ENCODE measurements around the gene ITGB5. TPM values are rescaled to one million over a fixed set of nuclear protein-coding genes. Genes with fewer than 3 reads are reported as not detected.
"Not testable (repeated sequence)": the region's sequence is repeated elsewhere in the genome, so short reads cannot be mapped to it uniquely, and the experiment has no call there.

ITGB5 gene
- total RNA-seq, 2 donors from 2014 or later, result 576 to 592 TPM

DNA sequence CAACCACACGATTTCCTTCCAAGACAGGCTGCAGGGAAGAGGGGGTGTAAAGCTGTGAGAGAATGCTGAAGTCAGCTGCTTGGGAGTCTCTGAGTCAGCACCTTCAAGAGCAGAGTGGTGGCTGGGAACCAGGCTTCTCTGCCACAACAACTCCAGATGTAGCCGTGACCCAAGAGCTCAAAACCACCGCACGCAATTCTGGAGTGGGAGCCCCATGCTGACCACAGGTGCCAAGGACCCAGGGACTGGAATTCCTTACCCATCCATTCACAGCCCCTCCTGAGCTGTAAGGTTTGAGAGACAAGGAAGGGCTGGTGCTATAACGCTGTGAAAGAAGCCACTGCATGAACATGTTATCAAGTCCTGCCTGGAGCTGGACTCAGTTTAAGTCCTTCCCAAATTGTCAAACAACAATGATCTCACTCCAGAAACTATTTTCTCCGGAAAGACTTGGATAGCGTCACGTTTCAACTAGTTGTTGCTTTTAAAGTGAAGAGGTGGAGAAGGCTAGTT lies 95.5 kb downstream of the ITGB5 start:
- DNase-seq (ENCODE audit: low spot score) (no peak), ATAC-seq (ENCODE audit: insufficient number of reproducible peaks, low FRiP score, low read depth) (peak; percentile 68)
- peaks cover 27 to 68% of the 10 kb centered on the region in 2 donors for H3K4me1 ChIP-seq (ENCODE audit: control insufficient read depth in 1 of 2, low read depth in 2 of 2)
- H3K36me3 ChIP-seq, result peaks cover 29% of the 10 kb centered on the region
- TF ChIP-seq, protein P1, sequence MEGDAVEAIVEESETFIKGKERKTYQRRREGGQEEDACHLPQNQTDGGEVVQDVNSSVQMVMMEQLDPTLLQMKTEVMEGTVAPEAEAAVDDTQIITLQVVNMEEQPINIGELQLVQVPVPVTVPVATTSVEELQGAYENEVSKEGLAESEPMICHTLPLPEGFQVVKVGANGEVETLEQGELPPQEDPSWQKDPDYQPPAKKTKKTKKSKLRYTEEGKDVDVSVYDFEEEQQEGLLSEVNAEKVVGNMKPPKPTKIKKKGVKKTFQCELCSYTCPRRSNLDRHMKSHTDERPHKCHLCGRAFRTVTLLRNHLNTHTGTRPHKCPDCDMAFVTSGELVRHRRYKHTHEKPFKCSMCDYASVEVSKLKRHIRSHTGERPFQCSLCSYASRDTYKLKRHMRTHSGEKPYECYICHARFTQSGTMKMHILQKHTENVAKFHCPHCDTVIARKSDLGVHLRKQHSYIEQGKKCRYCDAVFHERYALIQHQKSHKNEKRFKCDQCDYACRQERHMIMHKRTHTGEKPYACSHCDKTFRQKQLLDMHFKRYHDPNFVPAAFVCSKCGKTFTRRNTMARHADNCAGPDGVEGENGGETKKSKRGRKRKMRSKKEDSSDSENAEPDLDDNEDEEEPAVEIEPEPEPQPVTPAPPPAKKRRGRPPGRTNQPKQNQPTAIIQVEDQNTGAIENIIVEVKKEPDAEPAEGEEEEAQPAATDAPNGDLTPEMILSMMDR (IDR thresholded peaks at IDR 0.05), result no peak
- peak overlapping the region; percentile 75 to 81 for H3K27ac ChIP-seq
- no peaks in the 10 kb centered on the region for H3K27me3 ChIP-seq (replicated peaks; ENCODE audit: insufficient read depth)
- no peaks in the 10 kb centered on the region for H3K9me3 ChIP-seq
- peak overlapping the region; percentile 28 for H3K4me3 ChIP-seq

DNA sequence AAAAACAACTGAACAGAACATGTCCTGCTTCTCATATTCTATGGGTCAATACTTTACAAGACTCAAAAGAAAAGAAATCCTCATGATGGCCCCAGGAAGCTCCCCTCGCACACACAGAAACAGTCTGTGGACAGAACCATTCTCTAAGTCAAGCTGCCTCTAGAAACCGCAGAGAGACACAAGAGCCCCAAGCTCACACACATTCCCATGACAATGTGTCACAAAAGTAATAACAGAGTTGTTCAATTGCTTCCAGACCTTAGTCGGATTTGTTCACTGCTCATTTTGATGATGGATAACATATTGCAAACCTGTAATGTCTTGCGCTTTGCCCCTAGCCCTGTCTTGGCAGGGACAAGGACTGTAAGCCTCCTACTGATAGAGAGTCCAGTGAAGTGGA lies 96.0 kb downstream of the ITGB5 start:
- peaks cover 32 to 73% of the 10 kb centered on the region in 2 donors for H3K4me1 ChIP-seq (ENCODE audit: control insufficient read depth in 1 of 2, low read depth in 2 of 2)

DNA sequence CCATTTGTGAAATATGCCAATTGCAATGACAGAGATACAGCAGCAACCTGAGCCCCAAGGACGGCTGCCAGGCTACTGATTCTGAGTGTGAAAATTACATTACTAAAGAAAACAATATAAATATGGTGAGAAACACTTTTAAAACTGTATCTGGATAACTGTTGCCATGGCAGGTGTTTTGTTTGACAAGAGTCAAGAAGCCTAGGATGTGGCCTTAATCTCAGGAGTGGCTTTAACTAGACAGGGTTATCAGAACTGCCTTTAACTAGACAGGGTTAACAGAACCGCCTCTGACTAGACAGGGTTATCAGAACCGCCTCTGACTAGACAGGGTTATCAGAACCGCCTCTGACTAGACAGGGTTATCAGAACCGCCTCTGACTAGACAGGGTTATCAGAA lies 98.1 kb downstream of the ITGB5 start:
- not testable (repeated sequence) for H3K36me3 ChIP-seq; ATAC-seq (ENCODE audit: insufficient number of reproducible peaks, low FRiP score, low read depth); H3K27me3 ChIP-seq (replicated peaks; ENCODE audit: insufficient read depth); H3K9me3 ChIP-seq; DNase-seq (ENCODE audit: low spot score); H3K4me3 ChIP-seq
- H3K27ac ChIP-seq, result peak overlapping the region; percentile 1 to 22
- H3K4me1 ChIP-seq (ENCODE audit: control insufficient read depth in 1 of 2, low read depth in 2 of 2), result peaks cover 43 to 90% of the 10 kb centered on the region in 2 donors

More for the DNA sequence above, 96.0 kb downstream of the ITGB5 start:
- DNase-seq (ENCODE audit: low spot score) (no peak), ATAC-seq (ENCODE audit: insufficient number of reproducible peaks, low FRiP score, low read depth) (no peak)
- TF ChIP-seq, protein P1 (IDR thresholded peaks at IDR 0.05), result no peak
- Histone ChIP-seq H3K27ac (peak overlapping the region; percentile 75 to 81), H3K4me3 (peak overlapping the region; percentile 28), H3K9me3 (no peaks in the 10 kb centered on the region), H3K27me3 (replicated peaks; ENCODE audit: insufficient read depth) (no peaks in the 10 kb centered on the region), H3K36me3 (peaks cover 23% of the 10 kb centered on the region)

DNA sequence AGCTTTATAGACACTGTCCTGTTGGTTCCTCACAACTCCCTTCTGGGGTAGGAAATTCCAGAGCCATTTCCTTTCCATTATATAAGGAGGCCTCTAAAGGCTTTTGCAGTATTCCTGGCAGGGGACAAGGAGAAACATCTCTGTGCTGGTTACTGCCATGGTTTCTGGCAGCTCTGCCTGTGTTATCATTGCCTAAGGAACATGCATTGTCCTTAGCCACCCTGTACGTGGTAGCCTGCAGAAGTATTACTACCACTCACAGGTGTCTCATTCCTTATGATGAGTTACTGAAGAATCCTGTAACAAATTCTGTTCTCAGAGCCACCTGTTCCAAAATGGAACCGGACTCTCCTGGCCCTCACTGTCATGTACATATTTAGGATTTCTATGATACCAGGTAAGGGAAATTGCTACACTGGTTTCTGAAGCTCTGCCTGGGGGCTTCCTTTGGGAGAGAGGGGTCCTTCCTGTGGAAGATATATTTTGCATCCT lies 98.9 kb downstream of the ITGB5 start:
- peaks cover 43 to 84% of the 10 kb centered on the region in 2 donors for H3K4me1 ChIP-seq (ENCODE audit: control insufficient read depth in 1 of 2, low read depth in 2 of 2)
- no peaks in the 10 kb centered on the region for H3K9me3 ChIP-seq
- no peak overlapping the region for H3K4me3 ChIP-seq
- no peaks in the 10 kb centered on the region for H3K27me3 ChIP-seq (replicated peaks; ENCODE audit: insufficient read depth)
- H3K27ac ChIP-seq, result peak overlapping the region; percentile 1 to 22
- peaks cover 7% of the 10 kb centered on the region for H3K36me3 ChIP-seq
- ATAC-seq (ENCODE audit: insufficient number of reproducible peaks, low FRiP score, low read depth), result no peak
- no peak for DNase-seq (ENCODE audit: low spot score)
- TF ChIP-seq, protein P1 (IDR thresholded peaks at IDR 0.05), result no peak

DNA sequence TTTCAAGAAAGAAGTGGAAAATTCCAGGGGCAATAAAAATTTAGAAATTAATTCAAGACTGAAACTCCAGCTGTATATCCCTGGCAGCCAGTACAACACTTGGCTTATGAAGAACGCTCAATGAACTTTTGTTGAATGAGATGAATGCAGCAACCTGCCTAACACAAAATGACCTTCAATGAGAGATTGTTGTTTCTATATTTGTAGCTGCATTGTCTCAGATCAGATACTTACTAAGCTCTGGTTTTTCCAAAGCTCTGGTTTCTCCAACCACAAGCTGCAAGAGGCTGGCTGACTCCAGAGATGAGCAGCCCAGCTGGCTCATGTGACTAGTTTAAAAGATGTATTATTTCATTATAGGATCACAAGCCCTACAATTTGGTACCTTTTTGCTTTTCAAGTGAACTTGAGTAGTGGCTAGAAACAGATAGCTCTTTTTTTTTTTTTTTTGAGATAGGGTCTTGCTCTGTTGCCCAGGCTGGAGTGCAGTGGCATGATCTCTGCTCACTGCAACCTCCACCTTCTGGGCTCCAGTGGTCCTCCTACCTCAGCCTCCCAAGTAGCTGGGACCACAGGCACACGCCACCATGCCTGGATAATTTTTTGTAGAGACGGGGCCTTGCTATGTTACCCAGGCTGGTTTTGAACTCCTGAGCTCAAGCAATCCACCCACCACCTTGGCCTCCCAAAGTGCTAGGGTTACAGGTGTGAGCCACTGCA lies 99.5 kb downstream of the ITGB5 start:
- ATAC-seq (ENCODE audit: insufficient number of reproducible peaks, low FRiP score, low read depth) (no peak), DNase-seq (ENCODE audit: low spot score) (no peak)
- H3K36me3 ChIP-seq, result peaks cover under 1% of the 10 kb centered on the region
- H3K4me1 ChIP-seq (ENCODE audit: control insufficient read depth in 1 of 2, low read depth in 2 of 2), result peaks cover 37 to 77% of the 10 kb centered on the region in 2 donors
- peak overlapping the region; percentile 64 to 82 for H3K27ac ChIP-seq
- no peaks in the 10 kb centered on the region for H3K9me3 ChIP-seq
- H3K4me3 ChIP-seq, result no peak overlapping the region
- H3K27me3 ChIP-seq (replicated peaks; ENCODE audit: insufficient read depth), result no peaks in the 10 kb centered on the region
- TF ChIP-seq, protein P1 (IDR thresholded peaks at IDR 0.05), result no peak

Data from thoracic aorta (tissue), 2 donors.